HG02885 (cell line): ENCODE results near the gene MAP4K4.

Experiments used
- ATAC-seq: cut with Tn5 transposase; IDR thresholded peaks from one replicate; pipeline ENCODE4 v1.9.1; 2021; ENCODE audit warnings: mild to moderate bottlenecking; ENCODE audit not compliant: unreplicated experiment, poor library complexity

MAP4K4 gene

GRCh38 chr2:101852824-101853223 is 155.3 kb downstream of the MAP4K4 start:
- ATAC-seq: no peak

GRCh38 chr2:101854877-101855276 is 157.4 kb downstream of the MAP4K4 start:
- ATAC-seq: no peak

- ATAC-seq: no peak
Measured at GRCh38 chr2:101855776-101856175, 158.3 kb downstream of the MAP4K4 start.

- ATAC-seq: no peak
Measured at GRCh38 chr2:101858246-101858645, 160.7 kb downstream of the MAP4K4 start.

GRCh38 chr2:101858910-101859309 is 161.4 kb downstream of the MAP4K4 start:
- ATAC-seq: no peak

- ATAC-seq: no peak
Measured at GRCh38 chr2:101859604-101860003, 162.1 kb downstream of the MAP4K4 start.

GRCh38 chr2:101860157-101860556 is 162.7 kb downstream of the MAP4K4 start:
- no peak for ATAC-seq

GRCh38 chr2:101860782-101861181 is 163.3 kb downstream of the MAP4K4 start:
- no peak for ATAC-seq

- no peak for ATAC-seq
Measured at GRCh38 chr2:101861382-101861781, 163.9 kb downstream of the MAP4K4 start.

- ATAC-seq: no peak
Measured at GRCh38 chr2:101863534-101863933, 166.0 kb downstream of the MAP4K4 start.

GRCh38 chr2:101864426-101864825 is 166.9 kb downstream of the MAP4K4 start:
- no peak for ATAC-seq

GRCh38 chr2:101868525-101868924 is 171.0 kb downstream of the MAP4K4 start:
- no peak for ATAC-seq

GRCh38 chr2:101869527-101869926 is 172.0 kb downstream of the MAP4K4 start:
- ATAC-seq: no peak

- ATAC-seq: no peak
Measured at GRCh38 chr2:101870444-101870843, 172.9 kb downstream of the MAP4K4 start.

- ATAC-seq: no peak
Measured at GRCh38 chr2:101871480-101871879, 174.0 kb downstream of the MAP4K4 start.

- ATAC-seq: no peak
Measured at GRCh38 chr2:101872480-101872879, 175.0 kb downstream of the MAP4K4 start.

GRCh38 chr2:101873543-101873942 is 176.0 kb downstream of the MAP4K4 start:
- ATAC-seq: no peak

GRCh38 chr2:101874069-101874468 is 176.6 kb downstream of the MAP4K4 start:
- no peak for ATAC-seq

- no peak for ATAC-seq
Measured at GRCh38 chr2:101879466-101879865, 182.0 kb downstream of the MAP4K4 start.

GRCh38 chr2:101881131-101881530 is 183.6 kb downstream of the MAP4K4 start:
- ATAC-seq: no peak

- no peak for ATAC-seq
Measured at GRCh38 chr2:101882769-101883307, 185.3 kb downstream of the MAP4K4 start.

- peak; percentile 81 for ATAC-seq
Measured at GRCh38 chr2:101883860-101884259, 186.4 kb downstream of the MAP4K4 start.

- no peak for ATAC-seq
Measured at GRCh38 chr2:101884423-101884822, 186.9 kb downstream of the MAP4K4 start.
